ENCODE data around the gene SARDH. TPM values are rescaled to one million over a fixed set of nuclear protein-coding genes. Genes with fewer than 3 reads are reported as not detected.

Gene SARDH
- total RNA-seq, 3 donors from 2014 or later: 0.16 to 2.0 (median 1.0) TPM

GRCh38 chr9:133615606-133616188, 122.5 kb downstream of the SARDH start:
- intact Hi-C loops (cut with DNase I; ENCODE audit: low total_unique reads): loop anchor here (5.0 kb wide), 1 partner anchor 1778 kb away; no protein-coding TSS in a partner anchor
- no peak for TF ChIP-seq POLR2A (IDR thresholded peaks at IDR 0.05)
- no peak for TF ChIP-seq POLR2AphosphoS5 (IDR thresholded peaks at IDR 0.05)
- TF ChIP-seq, protein P1, sequence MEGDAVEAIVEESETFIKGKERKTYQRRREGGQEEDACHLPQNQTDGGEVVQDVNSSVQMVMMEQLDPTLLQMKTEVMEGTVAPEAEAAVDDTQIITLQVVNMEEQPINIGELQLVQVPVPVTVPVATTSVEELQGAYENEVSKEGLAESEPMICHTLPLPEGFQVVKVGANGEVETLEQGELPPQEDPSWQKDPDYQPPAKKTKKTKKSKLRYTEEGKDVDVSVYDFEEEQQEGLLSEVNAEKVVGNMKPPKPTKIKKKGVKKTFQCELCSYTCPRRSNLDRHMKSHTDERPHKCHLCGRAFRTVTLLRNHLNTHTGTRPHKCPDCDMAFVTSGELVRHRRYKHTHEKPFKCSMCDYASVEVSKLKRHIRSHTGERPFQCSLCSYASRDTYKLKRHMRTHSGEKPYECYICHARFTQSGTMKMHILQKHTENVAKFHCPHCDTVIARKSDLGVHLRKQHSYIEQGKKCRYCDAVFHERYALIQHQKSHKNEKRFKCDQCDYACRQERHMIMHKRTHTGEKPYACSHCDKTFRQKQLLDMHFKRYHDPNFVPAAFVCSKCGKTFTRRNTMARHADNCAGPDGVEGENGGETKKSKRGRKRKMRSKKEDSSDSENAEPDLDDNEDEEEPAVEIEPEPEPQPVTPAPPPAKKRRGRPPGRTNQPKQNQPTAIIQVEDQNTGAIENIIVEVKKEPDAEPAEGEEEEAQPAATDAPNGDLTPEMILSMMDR (IDR thresholded peaks at IDR 0.05): no peak
- Histone ChIP-seq H3K4me1 (no peaks in the 10 kb centered on the region), H3K36me3 (no peaks in the 10 kb centered on the region), H3K27me3 (peaks cover 0 to 77% of the 10 kb centered on the region in 2 donors), H3K9me3 (no peaks in the 10 kb centered on the region), H3K4me3 (no peak overlapping the region), H3K27ac (no peak overlapping the region)
- DNase-seq (ENCODE audit: low spot score in 2 of 2): no peak

DNA sequence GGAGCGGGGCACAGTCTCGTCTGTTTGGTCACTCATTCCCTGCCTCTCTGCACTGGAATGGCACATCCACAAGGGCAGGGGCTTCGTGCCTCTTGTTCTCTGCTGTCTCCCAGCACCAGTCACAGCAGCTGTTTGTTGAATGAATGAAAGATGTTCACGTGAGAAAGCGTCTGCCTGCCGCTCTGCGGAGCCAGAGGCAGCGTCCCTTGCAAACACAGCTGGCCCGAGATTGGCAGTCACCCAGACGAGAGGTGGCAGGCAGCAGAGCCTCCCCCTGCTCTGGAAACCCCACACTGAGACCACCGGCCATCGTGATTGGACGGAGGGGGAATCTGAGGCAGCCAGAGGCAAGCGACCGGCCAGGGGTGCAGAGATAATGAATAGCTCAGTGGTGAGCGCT, 123.0 kb downstream of the SARDH start:
- Histone ChIP-seq H3K4me1 (no peaks in the 10 kb centered on the region), H3K36me3 (no peaks in the 10 kb centered on the region), H3K27ac (no peak overlapping the region), H3K27me3 (peaks cover 0 to 81% of the 10 kb centered on the region in 2 donors), H3K4me3 (no peak overlapping the region), H3K9me3 (no peaks in the 10 kb centered on the region)
- no peak for DNase-seq (ENCODE audit: low spot score in 2 of 2)
- TF ChIP-seq POLR2AphosphoS5 (IDR thresholded peaks at IDR 0.05) (no peak), POLR2A (IDR thresholded peaks at IDR 0.05) (no peak)
- TF ChIP-seq, protein P1 (IDR thresholded peaks at IDR 0.05): no peak
- intact Hi-C loops (cut with DNase I; ENCODE audit: low total_unique reads): loop anchor here (5.0 kb wide), 1 partner anchor 1778 kb away; no protein-coding TSS in a partner anchor

- intact Hi-C loops (cut with DNase I; ENCODE audit: low total_unique reads): loop anchor here (5.0 kb wide), 1 partner anchor 1777 kb away; no protein-coding TSS in a partner anchor
These were observed 123.5 kb downstream of the SARDH start for GRCh38 chr9:133614678-133615077.

DNA sequence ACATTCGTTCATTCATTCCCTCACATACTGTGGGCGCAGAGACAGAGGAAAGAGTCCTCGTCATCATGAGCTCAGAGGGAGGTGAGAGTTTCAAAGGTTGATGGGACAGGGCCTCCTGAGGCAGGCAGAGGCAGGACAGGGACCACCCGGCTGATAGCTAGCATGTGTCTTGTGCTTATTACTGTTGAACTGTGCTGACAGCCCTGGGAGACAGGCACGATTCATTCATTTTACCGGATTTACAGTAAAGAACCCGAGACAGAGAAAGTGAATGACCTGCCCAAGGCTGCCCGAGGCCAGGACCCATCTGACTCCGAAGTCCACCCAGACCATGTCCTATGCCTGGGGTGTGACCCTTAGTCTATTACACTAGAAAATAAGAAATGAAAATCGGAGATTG, 124.1 kb downstream of the SARDH start:
- no peak overlapping the region for H3K27ac ChIP-seq
- peaks cover 0 to 90% of the 10 kb centered on the region in 2 donors for H3K27me3 ChIP-seq
- TF ChIP-seq, protein P1 (IDR thresholded peaks at IDR 0.05): no peak
- no peak overlapping the region for H3K4me3 ChIP-seq
- no peaks in the 10 kb centered on the region for H3K36me3 ChIP-seq
- intact Hi-C loops (cut with DNase I; ENCODE audit: low total_unique reads): no loop called here
- DNase-seq (ENCODE audit: low spot score in 2 of 2): no peak
- no peaks in the 10 kb centered on the region for H3K9me3 ChIP-seq
- H3K4me1 ChIP-seq: no peaks in the 10 kb centered on the region

More at GRCh38 chr9:133614678-133615077, 123.5 kb downstream of the SARDH start:
- DNase-seq (ENCODE audit: low spot score in 2 of 2): no peak
- H3K4me3 ChIP-seq: no peak overlapping the region
- no peaks in the 10 kb centered on the region for H3K36me3 ChIP-seq
- H3K27me3 ChIP-seq: peaks cover 0 to 85% of the 10 kb centered on the region in 2 donors
- H3K4me1 ChIP-seq: no peaks in the 10 kb centered on the region
- TF ChIP-seq, protein P1 (IDR thresholded peaks at IDR 0.05): no peak
- TF ChIP-seq POLR2AphosphoS5 (IDR thresholded peaks at IDR 0.05) (no peak), POLR2A (IDR thresholded peaks at IDR 0.05) (no peak)
- H3K9me3 ChIP-seq: no peaks in the 10 kb centered on the region
- no peak overlapping the region for H3K27ac ChIP-seq

Other genes starting within 250 kb of the SARDH start
- not detected for gene MYMK, start 213.4 kb downstream of the SARDH start, total RNA-seq
- gene ADAMTSL2, start 203.6 kb downstream of the SARDH start, total RNA-seq: under 1 TPM; 0.33 to 0.80 (median 0.44) TPM
- not detected for gene FAM163B, start 129.0 kb downstream of the SARDH start, total RNA-seq
- gene DBH, start 102.0 kb downstream of the SARDH start, total RNA-seq: not detected

All from breast epithelium (tissue), 4 donors.